ENCODE results near the gene SIPA1L3.

GRCh38 chr19:37941782-37942515 lies 34.9 kb downstream of the SIPA1L3 start:
- no peak for TF ChIP-seq PHF5A (CRISPR knock-in tag; IDR thresholded peaks at IDR 0.05; ENCODE audit: low read depth, unreplicated experiment)
- no peak for TF ChIP-seq U2AF2 (IDR thresholded peaks at IDR 0.05; ENCODE audit: low read depth, low read length)
- TF ChIP-seq EP300 (IDR thresholded peaks at IDR 0.05; ENCODE audit: low read depth in 2 of 2, low read length in 2 of 2): no peak
- no peak for TF ChIP-seq EP300 (CRISPR knock-in tag; IDR thresholded peaks at IDR 0.05; ENCODE audit: borderline replicate concordance)
